ENCODE measurements around the gene SERPINI1.

DNA sequence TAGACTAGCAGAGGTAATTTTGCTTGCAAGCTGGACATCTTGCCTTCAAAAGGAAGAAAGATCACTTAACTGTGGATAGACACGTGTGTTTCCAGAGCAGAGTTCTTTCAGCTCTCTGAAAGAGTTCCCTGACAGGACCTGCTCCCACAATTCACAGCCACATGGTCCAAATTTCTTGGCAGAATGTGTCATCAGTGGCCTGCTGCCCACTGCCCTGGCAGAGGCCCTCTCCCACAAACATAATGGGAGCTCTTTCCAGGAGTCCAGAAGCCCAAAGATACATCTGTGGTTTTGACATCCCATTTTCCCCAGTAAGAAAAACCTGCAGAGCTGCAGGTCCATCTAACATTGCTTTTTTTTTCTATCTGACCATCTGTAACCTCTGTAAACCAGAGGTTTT, 48.3 kb downstream of the SERPINI1 start:
- TF ChIP-seq, protein P1, sequence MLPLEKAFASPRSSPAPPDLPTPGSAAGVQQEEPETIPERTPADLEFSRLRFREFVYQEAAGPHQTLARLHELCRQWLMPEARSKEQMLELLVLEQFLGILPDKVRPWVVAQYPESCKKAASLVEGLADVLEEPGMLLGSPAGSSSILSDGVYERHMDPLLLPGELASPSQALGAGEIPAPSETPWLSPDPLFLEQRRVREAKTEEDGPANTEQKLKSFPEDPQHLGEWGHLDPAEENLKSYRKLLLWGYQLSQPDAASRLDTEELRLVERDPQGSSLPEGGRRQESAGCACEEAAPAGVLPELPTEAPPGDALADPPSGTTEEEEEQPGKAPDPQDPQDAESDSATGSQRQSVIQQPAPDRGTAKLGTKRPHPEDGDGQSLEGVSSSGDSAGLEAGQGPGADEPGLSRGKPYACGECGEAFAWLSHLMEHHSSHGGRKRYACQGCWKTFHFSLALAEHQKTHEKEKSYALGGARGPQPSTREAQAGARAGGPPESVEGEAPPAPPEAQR (CRISPR knock-in tag; IDR thresholded peaks at IDR 0.05): no peak
- TF ChIP-seq, protein P2, sequence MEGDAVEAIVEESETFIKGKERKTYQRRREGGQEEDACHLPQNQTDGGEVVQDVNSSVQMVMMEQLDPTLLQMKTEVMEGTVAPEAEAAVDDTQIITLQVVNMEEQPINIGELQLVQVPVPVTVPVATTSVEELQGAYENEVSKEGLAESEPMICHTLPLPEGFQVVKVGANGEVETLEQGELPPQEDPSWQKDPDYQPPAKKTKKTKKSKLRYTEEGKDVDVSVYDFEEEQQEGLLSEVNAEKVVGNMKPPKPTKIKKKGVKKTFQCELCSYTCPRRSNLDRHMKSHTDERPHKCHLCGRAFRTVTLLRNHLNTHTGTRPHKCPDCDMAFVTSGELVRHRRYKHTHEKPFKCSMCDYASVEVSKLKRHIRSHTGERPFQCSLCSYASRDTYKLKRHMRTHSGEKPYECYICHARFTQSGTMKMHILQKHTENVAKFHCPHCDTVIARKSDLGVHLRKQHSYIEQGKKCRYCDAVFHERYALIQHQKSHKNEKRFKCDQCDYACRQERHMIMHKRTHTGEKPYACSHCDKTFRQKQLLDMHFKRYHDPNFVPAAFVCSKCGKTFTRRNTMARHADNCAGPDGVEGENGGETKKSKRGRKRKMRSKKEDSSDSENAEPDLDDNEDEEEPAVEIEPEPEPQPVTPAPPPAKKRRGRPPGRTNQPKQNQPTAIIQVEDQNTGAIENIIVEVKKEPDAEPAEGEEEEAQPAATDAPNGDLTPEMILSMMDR (IDR thresholded peaks at IDR 0.05): no peak
- TF ChIP-seq SP1 (CRISPR knock-in tag; conservative IDR thresholded peaks at IDR 0.05): no peak
- no peak for TF ChIP-seq TEAD1 (CRISPR knock-in tag; IDR thresholded peaks at IDR 0.05)
- TF ChIP-seq CREB1 (CRISPR knock-in tag; IDR thresholded peaks at IDR 0.05): no peak
